Measurements from ENCODE around the gene AEBP1. TPM values are rescaled to one million over a fixed set of nuclear protein-coding genes. Genes with fewer than 3 reads are reported as not detected.

Gene AEBP1
- total RNA-seq, 1 donor from 2014 or later: 236 TPM

DNA sequence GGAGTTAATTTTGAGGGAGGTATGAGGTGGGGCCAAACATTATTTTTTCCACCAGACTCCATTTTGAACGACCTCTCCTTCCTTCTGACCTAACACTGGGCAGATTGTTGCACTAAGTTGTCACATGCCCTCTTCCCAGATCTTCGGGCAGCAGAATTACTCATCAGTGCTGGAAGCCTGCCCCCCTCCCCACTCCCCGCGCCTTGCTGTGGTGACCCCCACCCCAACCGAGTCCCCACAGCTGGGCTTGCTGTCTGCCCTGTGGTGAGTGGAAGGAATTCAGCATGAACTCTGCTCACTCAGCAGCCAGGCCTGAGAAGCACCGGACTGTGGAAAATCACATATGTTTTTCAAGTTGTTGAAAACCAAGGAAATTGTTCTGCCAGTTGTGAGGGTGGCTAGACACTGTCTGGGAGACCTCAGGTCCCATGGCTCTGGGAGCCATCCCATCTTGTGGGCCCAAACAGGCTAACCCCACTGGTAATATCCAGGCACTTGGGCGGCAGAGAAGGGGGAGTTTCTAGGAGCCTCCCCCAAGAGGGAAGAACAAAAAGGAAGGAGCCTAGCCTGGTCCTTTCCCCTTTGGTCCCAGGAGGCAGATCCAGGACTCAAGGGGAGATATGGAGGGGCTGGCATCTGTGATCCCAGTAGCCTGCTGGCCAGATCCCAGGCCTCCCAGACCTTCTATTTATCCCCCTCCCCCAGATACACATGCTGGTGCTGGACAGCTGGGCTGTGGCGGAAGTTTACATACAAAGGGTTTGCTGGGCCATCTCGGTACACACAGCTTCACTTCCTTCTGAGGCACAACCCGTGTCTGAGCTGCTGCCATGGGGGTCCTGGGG is 3.5 kb upstream of the AEBP1 start:
- DNase-seq (ENCODE audit: low spot score) (no peak), ATAC-seq (no peak)
- intact Hi-C loops (cut with DNase I): no loop called here

DNA sequence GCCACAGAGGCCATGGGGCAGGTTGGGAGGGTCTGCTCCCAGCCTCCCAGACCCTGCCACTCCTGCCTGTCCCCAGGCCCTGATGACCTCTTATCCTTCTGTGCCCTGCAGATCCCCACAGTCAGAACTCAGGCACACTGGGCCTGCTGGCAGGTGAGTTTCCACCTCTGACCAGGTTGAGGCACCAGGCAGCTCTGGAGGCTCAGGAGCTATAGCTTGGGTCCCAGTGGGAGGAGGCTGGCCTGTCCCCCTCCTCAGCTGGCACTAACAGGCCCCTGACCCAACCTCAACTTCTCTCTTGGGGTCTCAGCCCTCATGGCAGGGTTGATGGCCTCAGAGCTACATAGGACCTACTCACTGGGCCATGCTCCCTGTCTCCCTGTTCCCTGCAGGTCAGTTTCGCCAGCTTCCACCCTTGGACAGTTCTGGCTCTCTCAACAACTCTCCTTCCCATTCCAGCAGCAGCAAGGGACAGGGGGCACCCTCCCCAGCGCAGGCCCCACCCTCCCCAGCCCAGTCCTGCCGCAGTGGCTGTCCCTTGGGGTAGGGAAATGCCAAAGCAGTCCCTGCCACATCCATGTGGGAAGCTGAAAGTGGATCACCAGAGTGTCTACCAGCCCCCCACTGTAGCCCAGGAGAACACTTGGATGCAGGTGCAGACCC is 2.7 kb upstream of the AEBP1 start:
- DNase-seq (ENCODE audit: low spot score): no peak
- no peak for ATAC-seq
- intact Hi-C loops (cut with DNase I): no loop called here

DNA sequence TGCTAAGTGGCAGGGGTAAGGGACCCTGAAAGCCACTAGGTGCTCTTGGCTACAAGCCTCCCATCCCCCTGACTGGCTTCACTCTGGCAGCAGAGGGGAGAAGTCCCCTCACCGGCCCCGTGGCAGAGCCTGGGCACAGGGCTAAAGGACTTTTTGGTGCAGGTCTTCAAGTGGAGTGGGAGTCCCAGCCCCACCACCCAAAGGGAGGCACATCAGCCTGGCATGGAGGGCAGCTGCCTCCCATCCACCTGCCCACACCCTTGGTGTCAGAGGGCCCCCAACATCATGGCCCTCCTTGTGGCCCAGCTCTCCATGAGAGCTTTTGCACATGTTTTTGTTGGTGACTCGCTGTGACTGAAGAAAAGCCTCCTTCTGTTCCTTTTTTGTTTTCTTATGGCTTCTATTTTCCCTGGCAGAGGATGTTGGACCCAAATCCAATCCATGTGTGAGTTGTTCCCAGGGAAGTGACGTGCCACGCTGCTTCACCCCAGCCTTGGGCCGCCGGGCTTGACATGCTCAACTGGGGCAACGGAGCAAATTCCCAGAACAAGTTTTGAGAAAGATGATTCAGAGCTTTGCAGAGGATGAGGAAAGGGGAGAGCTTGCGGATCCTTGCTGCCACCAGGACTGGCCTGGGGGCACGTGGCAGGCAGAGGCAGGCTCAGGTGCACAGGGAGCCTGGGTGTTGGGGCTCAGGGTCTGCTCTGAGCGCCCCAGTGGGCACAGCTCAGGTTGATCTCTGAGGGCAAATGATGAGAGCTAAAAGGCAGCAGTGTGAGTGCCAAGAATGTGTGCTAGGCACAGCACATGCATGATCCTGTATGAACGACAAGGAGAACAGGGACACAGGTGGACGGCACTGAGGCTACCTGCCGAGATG is 1.9 kb upstream of the AEBP1 start:
- ATAC-seq (peak; percentile 63), DNase-seq (ENCODE audit: low spot score) (no peak)
- intact Hi-C loops (cut with DNase I): no loop called here

DNA sequence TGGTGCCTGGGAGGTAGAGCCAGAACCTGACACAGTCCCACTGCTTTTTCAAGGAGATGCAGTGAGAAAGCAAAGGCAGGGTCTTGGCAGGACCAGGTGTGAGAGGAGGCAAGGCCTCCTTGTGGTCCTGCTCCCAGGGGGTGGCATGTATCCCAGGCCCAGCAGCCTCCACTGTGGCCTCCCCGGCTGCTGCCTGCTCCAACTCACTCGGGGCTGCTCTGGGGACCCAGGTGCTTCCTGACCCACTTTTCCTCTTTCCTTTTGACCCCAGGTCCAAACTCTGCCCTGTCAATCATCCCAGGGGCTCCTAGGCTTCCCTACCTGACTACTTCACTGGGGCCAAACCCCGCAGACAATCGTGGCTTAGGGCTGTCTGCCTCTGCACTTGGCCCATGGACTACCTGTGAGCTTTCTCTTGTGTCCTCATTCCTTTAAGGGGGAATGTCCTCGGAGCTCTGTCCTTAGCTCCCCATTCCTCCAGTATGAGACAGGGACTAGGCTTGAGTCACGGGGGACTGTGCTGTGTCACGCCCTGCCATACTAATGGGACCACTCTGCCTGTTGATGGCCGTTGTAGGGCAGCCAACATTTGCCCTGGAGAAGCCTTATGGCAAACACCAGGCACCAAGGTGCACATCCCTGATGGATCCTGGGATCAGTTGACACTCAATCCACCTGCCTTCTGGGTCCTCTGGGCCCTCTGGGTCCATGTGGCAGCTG is 1.1 kb upstream of the AEBP1 start:
- DNase-seq (ENCODE audit: low spot score): no peak
- intact Hi-C loops (cut with DNase I): no loop called here
- no peak for ATAC-seq

DNA sequence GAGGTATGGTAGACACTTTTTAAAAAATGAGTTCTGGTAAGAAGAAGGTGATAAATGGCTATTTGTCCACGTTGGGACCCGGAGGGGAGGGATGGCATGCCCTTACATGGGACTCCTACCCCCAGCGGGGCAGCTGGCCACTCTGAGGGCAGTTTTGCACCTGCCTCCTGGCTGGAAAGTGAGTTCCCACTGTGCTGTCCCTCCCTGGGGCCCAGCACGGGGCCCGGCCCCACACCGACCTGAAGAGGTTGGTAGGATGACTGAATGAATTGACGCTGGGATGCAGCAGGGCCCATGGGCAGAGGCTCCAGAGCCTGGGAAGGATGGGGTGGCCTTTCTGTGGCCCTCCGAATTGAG is 601 bp upstream of the AEBP1 start:
- ATAC-seq: peak; percentile 2
- no peak for DNase-seq (ENCODE audit: low spot score)
- intact Hi-C loops (cut with DNase I): no loop called here

DNA sequence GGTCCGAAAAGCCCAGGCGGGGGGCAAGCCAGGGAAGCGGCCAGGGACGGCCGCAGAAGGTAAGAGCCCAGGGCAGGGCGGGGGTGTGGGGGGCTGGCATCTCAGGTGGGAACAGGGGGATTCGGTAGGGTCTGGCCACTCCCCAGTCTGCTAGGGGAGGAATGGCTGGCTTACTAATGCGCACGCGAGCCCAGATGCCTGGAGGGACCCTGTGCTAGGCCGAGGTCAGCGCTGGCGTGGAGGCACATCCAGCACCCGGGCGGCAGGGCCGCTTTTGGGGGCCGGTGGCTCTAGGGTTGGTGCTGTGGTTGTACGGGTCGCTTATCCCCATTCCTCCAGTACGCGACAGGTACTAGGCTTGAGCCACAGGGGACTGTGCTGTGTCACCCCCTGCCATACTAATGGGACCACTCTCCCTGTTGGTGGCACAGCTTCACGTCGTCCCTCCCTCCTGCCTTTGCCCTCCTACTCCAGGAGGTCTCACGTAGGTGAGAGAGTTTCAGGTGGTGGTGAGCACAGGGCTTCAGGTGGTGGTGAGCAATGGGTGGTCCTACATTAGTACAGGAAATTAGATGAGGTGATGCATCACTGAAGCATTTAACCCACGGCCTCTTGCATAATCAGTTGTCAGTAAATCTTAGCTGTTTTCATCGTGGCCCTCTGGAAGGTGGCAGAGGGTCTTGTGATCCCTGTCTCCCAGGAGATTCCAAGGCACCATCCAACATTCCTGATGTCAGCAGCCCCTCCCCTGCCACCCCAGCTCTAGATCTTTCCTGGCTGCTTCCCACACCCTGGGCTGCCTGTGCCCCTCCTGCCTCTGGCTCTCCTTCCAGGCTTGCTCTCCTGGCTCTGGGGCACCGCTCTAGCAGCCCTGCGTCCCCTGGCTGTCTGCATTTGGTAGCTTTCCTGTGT is 971 bp downstream of the AEBP1 start:
- intact Hi-C loops (cut with DNase I): no loop called here
- ATAC-seq (peak; percentile 53), DNase-seq (ENCODE audit: low spot score) (no peak)

DNA sequence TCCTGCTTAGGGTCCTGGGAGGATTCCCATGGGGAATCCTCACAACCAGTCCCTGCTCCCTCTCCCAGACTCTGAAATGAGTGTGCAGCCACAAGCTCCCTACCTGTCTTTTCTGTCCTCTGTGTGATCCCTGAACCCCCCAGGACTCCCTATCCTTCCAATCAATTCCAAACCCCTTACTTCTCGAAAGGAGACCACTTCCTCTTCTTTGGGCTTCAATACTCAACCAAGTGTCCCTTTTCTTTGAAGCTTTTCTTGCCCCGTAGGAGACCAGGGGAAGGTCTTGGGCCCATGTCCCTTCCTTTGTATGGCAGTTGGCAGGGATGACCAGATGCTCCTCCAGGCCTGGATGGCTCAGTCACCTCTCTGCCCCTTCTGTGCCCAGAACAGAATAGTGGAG is 1.7 kb downstream of the AEBP1 start:
- DNase-seq (ENCODE audit: low spot score): no peak
- ATAC-seq: no peak
- intact Hi-C loops (cut with DNase I): no loop called here

DNA sequence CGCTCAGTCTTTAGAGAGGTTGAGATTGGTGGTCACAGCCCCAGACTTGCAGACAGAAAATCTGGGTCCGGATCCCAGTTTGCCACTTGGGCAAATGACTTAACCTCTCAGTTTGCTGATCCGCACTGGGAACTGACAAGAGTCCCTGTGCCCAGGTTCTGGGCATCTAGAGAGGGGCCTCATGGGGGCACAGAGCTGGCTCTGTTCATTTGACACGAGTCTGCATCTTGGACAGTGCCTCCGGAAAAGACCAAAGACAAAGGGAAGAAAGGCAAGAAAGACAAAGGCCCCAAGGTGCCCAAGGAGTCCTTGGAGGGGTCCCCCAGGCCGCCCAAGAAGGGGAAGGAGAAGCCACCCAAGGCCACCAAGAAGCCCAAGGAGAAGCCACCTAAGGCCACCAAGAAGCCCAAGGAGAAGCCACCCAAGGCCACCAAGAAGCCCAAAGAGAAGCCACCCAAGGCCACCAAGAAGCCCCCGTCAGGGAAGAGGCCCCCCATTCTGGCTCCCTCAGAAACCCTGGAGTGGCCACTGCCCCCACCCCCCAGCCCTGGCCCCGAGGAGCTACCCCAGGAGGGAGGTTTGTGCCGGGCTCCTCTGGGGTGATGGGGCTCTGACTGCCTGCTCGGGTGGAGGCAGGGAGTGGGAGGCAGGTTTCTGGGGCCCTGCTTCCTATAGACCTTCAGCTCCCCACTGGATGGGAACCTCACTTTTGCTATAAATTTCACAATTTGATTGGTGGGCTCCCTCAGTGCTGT is 2.3 kb downstream of the AEBP1 start:
- ATAC-seq (no peak), DNase-seq (ENCODE audit: low spot score) (no peak)
- intact Hi-C loops (cut with DNase I): no loop called here

DNA sequence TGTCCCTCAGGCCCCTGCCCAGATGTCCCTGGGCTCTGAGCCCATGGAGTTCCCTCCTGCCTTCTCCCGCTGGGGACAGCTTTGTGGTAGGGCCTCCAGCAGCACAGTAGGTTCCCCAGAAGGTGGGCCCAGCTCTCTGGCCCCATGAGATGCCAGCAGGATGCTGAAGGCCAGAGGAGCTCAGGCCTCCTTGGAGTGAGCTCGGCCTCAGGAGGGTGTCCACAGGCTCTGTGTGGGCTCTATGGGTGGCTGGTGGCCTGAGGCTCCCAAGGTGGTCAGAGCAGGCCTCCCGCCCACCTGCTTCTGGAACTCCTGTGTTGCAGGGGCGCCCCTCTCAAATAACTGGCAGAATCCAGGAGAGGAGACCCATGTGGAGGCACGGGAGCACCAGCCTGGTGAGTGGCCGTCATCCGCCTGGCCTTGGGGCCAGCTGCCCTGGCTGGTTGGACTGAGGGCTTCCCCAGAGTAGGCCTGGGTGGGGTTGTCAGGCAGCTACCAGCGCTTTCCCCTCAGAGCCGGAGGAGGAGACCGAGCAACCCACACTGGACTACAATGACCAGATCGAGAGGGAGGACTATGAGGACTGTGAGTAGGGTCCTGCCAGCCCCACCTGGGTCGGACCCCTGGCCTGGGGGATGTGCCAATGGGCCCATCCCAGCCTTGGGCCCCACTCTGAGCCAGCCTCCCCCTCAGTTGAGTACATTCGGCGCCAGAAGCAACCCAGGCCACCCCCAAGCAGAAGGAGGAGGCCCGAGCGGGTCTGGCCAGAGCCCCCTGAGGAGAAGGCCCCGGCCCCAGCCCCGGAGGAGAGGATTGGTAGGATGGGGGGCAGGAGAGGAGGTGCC is 3.2 kb downstream of the AEBP1 start:
- DNase-seq (ENCODE audit: low spot score) (no peak), ATAC-seq (no peak)
- intact Hi-C loops (cut with DNase I): no loop called here

DNA sequence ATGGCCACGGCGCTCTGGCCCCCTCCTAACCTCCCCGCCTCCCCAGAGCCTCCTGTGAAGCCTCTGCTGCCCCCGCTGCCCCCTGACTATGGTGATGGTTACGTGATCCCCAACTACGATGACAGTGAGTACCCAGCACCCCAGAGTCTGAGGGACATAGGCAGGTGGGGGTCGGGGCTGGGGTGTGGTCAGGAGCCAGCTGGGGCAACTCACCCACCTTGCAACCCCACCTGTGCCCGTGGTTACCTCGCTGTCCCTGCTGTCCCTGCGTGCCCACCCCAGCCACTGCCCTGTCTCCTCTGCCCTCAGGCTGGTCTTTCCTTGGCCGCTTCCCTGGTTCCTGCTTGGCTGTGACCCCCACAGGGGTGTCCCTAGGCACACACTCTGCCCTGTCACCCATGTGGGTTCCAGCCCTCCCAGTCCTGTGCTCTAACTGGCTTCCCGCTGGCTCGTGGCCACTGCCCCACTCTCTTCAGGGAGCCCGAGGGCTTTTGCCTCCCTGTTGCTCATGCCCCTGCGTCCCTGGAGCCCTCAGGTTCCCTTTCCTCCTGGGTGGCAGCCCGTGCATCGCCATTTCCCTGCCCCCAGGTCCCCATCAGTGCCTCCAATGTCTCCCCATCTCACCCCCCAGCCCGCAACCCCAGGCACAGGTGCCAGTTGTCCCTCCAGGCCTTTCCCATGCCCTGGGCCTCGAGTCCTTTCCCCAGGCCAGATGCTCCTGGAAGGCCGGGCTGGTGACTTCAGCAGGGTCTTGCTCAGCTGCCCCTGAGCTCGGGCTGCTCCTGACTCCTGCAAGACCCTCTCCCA is 4.0 kb downstream of the AEBP1 start:
- intact Hi-C loops (cut with DNase I): no loop called here
- ATAC-seq (no peak), DNase-seq (ENCODE audit: low spot score) (no peak)

DNA sequence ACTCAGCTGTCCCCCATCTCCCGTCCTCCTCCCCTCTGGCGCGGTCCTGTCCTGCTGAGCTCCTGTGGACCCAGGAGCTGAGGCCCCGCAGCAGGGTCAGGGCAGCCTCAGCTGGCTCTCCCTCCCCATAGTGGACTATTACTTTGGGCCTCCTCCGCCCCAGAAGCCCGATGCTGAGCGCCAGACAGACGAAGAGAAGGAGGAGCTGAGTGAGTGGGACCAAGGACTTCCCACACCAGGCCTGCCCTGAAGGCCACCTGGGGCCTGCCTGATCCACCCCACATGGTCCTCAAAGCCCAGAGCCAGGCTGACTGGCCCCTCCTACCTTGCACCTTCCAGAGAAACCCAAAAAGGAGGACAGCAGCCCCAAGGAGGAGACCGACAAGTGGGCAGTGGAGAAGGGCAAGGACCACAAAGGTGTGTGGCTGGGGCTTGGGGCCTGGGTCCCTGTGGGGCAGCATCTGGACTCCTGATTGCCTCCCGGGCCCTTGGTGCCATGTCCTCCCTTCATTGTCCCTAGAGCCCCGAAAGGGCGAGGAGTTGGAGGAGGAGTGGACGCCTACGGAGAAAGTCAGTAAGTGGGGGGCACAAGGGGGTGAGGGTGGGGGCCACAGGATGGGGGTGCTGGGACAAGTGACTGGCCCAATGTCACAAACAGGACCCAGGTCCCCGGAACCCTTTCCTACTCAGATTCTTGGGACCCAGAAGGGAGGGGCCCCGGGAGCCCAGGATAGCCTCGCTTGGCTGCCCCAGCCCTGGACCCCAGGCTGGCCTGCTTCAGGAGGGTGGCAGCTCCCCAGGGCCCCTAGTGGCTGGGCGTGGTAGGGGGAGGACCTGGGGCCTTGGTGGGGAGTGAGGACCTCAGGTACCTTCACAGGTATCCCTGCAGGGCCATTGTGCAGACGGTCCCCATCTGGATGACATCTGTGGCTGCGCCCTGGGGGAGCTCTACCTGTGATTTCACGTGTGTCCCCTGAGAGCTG is 4.9 kb downstream of the AEBP1 start:
- intact Hi-C loops (cut with DNase I): no loop called here
- ATAC-seq (no peak), DNase-seq (ENCODE audit: low spot score) (no peak)

DNA sequence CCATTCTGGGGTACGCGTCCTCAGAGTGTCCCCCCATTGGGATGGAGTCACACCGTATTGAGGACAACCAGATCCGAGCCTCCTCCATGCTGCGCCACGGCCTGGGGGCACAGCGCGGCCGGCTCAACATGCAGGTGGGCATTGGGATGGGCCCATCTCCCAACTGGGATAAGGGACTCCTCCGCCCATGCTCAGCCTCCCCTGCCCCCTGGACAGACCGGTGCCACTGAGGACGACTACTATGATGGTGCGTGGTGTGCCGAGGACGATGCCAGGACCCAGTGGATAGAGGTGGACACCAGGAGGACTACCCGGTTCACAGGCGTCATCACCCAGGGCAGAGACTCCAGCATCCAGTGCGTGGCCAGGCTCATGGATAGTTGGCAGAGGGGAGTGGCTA is 5.8 kb downstream of the AEBP1 start:
- intact Hi-C loops (cut with DNase I): no loop called here
- no peak for ATAC-seq
- no peak for DNase-seq (ENCODE audit: low spot score)

DNA sequence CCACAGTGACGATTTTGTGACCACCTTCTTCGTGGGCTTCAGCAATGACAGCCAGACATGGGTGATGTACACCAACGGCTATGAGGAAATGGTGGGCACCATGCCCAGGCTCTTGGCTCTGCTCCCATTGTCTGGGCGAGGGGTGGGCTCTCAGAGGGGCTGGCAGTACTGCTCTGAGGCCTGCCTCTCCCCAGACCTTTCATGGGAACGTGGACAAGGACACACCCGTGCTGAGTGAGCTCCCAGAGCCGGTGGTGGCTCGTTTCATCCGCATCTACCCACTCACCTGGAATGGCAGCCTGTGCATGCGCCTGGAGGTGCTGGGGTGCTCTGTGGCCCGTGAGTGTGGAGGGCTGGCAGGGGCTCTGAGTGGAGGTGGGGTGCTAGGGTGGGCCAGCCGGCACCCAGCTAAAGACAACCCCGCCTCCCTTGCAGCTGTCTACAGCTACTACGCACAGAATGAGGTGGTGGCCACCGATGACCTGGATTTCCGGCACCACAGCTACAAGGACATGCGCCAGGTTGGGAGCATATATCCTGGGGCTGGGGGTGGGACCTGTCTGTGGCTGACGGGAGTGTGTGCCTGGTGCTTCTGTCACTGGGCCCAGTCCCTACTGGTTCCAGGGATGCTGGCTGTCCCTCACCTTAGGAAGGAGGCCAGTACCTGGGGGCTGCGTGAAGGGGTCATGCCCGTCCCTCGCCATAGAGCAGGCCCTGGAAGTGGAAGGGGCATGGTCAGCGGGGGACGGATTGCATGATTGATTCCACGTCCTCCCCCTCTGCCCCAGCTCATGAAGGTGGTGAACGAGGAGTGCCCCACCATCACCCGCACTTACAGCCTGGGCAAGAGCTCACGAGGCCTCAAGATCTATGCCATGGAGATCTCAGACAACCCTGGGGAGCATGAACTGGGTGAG is 6.8 kb downstream of the AEBP1 start:
- DNase-seq (ENCODE audit: low spot score): no peak
- no peak for ATAC-seq
- intact Hi-C loops (cut with DNase I): no loop called here

DNA sequence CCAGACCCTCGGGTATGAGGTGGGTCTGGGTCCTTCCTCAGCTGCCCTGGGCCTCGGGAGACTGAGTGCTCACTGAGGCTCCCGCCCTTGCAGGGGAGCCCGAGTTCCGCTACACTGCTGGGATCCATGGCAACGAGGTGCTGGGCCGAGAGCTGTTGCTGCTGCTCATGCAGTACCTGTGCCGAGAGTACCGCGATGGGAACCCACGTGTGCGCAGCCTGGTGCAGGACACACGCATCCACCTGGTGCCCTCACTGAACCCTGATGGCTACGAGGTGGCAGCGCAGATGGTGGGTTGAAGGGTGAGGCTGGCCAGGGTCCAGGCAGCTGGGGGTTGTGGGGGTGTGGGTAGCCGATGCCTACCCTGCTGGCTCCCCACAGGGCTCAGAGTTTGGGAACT is 7.6 kb downstream of the AEBP1 start:
- ATAC-seq (no peak), DNase-seq (ENCODE audit: low spot score) (no peak)
- intact Hi-C loops (cut with DNase I): no loop called here
